ENCODE measurements around the gene CALM3. TPM values are rescaled to one million over a fixed set of nuclear protein-coding genes. Genes with fewer than 3 reads are reported as not detected.

Gene CALM3
- total and polyA plus RNA-seq, 3 experiments from 2014 or later, result 168 to 493 (median 465) TPM

- H3K9me3 Mint-ChIP-seq, result no peaks in the 10 kb centered on the region
- Histone ChIP-seq H3K4me3 (ENCODE audit: low read length) (no peak overlapping the region), H3K27ac (ENCODE audit: low read depth, low read length) (no peak overlapping the region), H3K4me1 (ENCODE audit: insufficient read depth, low read length) (peaks cover 10% of the 10 kb centered on the region), H3K27me3 (ENCODE audit: insufficient read depth, low read length, poor library complexity, severe bottlenecking) (no peaks in the 10 kb centered on the region), H3K36me3 (ENCODE audit: insufficient read depth, low read length) (no peaks in the 10 kb centered on the region), H3K9me3 (ENCODE audit: low read length) (no peaks in the 10 kb centered on the region)
- DNase-seq, result no peak
- H3K36me3 Mint-ChIP-seq, result peaks cover 0 to 4% (median 0%) of the 10 kb centered on the region in 3 donors
- H3K4me1 Mint-ChIP-seq, result peaks cover 7 to 12% (median 12%) of the 10 kb centered on the region in 3 donors
- H3K27ac Mint-ChIP-seq, result no peak overlapping the region
- peaks cover 2 to 13% of the 10 kb centered on the region in 2 donors for H3K27me3 Mint-ChIP-seq
- H3K4me3 Mint-ChIP-seq, result no peak overlapping the region
- CTCF ChIA-PET, result no interaction called here
- POLR2A ChIA-PET, result no interaction called here
Observed at GRCh38 chr19:46571495-46571894, 29.6 kb upstream of the CALM3 start.

DNA sequence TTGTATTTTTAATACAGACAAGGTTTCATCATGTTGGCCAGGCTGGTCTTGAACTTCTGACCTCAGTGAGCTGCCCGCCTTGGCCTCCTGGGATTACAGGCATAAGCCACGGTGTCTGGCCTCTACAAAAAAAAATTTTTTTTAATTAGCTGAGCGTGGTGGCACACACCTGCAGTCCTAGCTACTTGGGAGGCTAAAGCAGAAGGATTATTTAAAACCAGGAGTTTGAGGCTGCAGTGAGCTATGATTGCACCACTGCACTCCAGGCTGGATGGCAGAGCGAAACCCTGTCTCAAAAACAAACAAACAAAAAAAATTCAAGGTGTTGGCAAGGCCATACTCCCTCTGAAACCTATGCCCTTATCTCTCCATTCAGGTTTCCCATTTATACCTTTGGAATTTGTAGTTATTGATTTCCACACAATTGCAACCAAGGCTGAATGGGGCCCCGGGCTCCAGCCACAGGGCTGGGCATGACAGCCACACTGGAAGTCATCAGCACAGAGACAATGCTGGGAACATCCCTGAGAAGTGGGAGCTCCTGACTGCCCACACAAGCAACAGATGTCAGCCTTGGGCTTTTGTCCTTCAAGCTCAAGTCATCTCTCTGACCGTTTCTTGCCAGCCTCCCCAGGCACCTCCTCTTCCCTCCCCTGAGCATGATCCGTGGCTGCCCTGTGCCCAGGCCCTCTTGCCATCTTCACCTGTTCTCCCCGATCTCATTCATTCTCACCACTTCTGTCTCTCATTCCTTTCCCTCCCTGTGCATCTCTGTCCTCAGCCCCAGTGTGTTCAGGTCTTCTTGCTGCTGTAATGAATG is 27.2 kb upstream of the CALM3 start:
- peak overlapping the region in 1 of 8 donors; percentile 7 for H3K27ac Mint-ChIP-seq
- ChIA-PET POLR2A (interaction anchor here (0.5 kb wide), 1 partner anchor 12 kb away, joined by 3 read pairs; no protein-coding TSS in a partner anchor), CTCF (no interaction called here)
- no peaks in the 10 kb centered on the region for H3K9me3 Mint-ChIP-seq
- peak overlapping the region in 1 of 7 donors; percentile 1 for H3K4me3 Mint-ChIP-seq
- Histone ChIP-seq H3K9me3 (ENCODE audit: low read length) (no peaks in the 10 kb centered on the region), H3K4me3 (ENCODE audit: low read length) (no peak overlapping the region), H3K4me1 (ENCODE audit: insufficient read depth, low read length) (peaks cover 10% of the 10 kb centered on the region), H3K27me3 (ENCODE audit: insufficient read depth, low read length, poor library complexity, severe bottlenecking) (no peaks in the 10 kb centered on the region), H3K27ac (ENCODE audit: low read depth, low read length) (no peak overlapping the region), H3K36me3 (ENCODE audit: insufficient read depth, low read length) (no peaks in the 10 kb centered on the region)
- H3K27me3 Mint-ChIP-seq, result peaks cover under 1 to 13% of the 10 kb centered on the region in 2 donors
- peaks cover 0 to 2% (median 0%) of the 10 kb centered on the region in 3 donors for H3K36me3 Mint-ChIP-seq
- DNase-seq, result no peak
- peaks cover 7 to 15% (median 12%) of the 10 kb centered on the region in 3 donors for H3K4me1 Mint-ChIP-seq

DNA sequence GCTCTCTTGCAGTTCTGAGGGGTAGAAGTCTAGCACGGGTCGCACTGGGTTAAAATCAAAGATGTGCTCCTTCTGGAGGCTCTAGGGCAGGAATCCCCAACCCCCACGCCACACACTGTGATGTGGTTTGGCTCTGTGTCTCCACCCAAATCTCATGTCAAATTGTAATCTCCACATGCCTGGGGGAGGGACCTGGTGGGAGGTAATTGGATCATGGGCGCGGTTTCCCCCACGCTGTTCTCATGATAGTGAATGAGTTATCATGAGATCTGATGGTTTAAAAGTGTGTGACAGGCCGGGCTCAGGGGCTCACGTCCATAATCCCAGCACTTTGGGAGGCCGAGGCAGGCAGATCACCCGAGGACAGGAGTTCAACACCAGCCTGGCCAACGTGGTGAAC is 26.6 kb upstream of the CALM3 start:
- CTCF ChIA-PET, result no interaction called here
- no peaks in the 10 kb centered on the region for H3K36me3 ChIP-seq (ENCODE audit: insufficient read depth, low read length)
- H3K27ac ChIP-seq (ENCODE audit: low read depth, low read length), result no peak overlapping the region
- Mint-ChIP-seq H3K4me3 (peak overlapping the region in 1 of 7 donors; percentile 1), H3K36me3 (no peaks in the 10 kb centered on the region), H3K27ac (peak overlapping the region in 4 of 8 donors; percentile 4 to 69 (median 34)), H3K4me1 (peaks cover 7 to 17% (median 15%) of the 10 kb centered on the region in 3 donors), H3K9me3 (no peaks in the 10 kb centered on the region), H3K27me3 (peaks cover under 1 to 13% of the 10 kb centered on the region in 2 donors)
- no peak overlapping the region for H3K4me3 ChIP-seq (ENCODE audit: low read length)
- DNase-seq, result peak in 2 of 5 donors; percentile 3 to 49
- H3K9me3 ChIP-seq (ENCODE audit: low read length), result no peaks in the 10 kb centered on the region
- no peaks in the 10 kb centered on the region for H3K27me3 ChIP-seq (ENCODE audit: insufficient read depth, low read length, poor library complexity, severe bottlenecking)
- POLR2A ChIA-PET, result no interaction called here
- H3K4me1 ChIP-seq (ENCODE audit: insufficient read depth, low read length), result peaks cover 10% of the 10 kb centered on the region

DNA sequence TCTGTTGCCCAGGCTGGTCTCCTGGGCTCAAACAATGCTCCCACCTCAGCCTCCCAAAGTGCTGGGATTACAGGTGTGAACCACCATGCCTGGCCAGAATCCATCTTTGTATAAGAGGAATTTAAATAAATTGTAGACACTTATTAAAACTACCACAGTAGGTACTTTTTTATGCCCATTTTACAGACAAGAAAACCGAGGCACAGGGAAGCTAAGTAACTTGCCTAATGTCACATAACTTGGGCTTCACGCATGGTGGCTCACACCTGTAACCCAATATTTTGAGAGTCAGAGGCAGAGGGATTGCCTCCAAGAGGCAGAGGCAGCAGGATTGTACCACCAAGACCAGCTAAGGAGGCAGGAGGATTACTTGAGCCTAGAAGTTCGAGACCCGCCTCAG is 22.7 kb upstream of the CALM3 start:
- no peak for DNase-seq

DNA sequence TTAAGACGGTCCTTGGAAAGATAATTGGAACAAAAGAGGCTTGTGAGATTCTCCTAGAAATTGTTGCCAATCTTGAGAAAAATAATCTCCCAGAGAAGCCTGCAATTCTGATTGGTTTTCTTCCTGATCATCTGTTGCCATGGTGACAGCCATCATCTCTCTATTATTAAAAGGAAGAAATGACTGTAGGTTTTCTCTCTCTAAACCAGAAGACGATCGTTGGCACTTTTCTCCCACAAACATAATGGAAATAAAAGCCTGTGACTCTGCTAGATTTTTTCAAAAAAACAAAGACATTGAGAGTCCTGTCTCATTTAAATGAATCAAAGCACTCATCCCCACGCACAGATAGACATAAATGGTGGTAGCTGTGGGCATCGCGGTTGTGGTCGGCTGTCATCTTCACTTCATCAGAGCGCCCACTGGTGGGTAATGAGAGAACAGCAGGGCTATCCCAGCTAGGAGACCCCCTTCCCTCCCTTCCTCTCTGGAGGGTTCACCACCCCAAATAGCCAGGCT is 21.7 kb upstream of the CALM3 start:
- no peaks in the 10 kb centered on the region for H3K9me3 Mint-ChIP-seq
- H3K9me3 ChIP-seq (ENCODE audit: low read length), result no peaks in the 10 kb centered on the region
- DNase-seq, result peak; percentile 15 to 51 (median 21)
- H3K4me3 Mint-ChIP-seq, result no peak overlapping the region
- H3K27me3 ChIP-seq (ENCODE audit: insufficient read depth, low read length, poor library complexity, severe bottlenecking), result no peaks in the 10 kb centered on the region
- H3K4me1 ChIP-seq (ENCODE audit: insufficient read depth, low read length), result peaks cover 4% of the 10 kb centered on the region
- H3K27ac ChIP-seq (ENCODE audit: low read depth, low read length), result no peak overlapping the region
- peaks cover 4 to 13% (median 11%) of the 10 kb centered on the region in 3 donors for H3K4me1 Mint-ChIP-seq
- H3K36me3 Mint-ChIP-seq, result no peaks in the 10 kb centered on the region
- H3K27me3 Mint-ChIP-seq, result peaks cover 0 to 5% of the 10 kb centered on the region in 2 donors
- POLR2A ChIA-PET, result no interaction called here
- H3K4me3 ChIP-seq (ENCODE audit: low read length), result no peak overlapping the region
- H3K27ac Mint-ChIP-seq, result peak overlapping the region in 2 of 8 donors; percentile 51 to 52
- CTCF ChIA-PET, result interaction anchor here (1.1 kb wide), 1 partner anchor 41 kb away, joined by 3 read pairs; no protein-coding TSS in a partner anchor
- H3K36me3 ChIP-seq (ENCODE audit: insufficient read depth, low read length), result no peaks in the 10 kb centered on the region

More for the DNA sequence above, 22.7 kb upstream of the CALM3 start:
- Mint-ChIP-seq H3K4me3 (no peak overlapping the region), H3K36me3 (no peaks in the 10 kb centered on the region), H3K9me3 (no peaks in the 10 kb centered on the region), H3K4me1 (peaks cover 7 to 18% (median 15%) of the 10 kb centered on the region in 3 donors), H3K27ac (no peak overlapping the region), H3K27me3 (peaks cover 5% of the 10 kb centered on the region in 2 donors)
- H3K27ac ChIP-seq (ENCODE audit: low read depth, low read length), result no peak overlapping the region
- POLR2A ChIA-PET, result no interaction called here
- CTCF ChIA-PET, result interaction anchor here (1.2 kb wide), 1 partner anchor 16 kb away, joined by 3 read pairs; no protein-coding TSS in a partner anchor
- H3K9me3 ChIP-seq (ENCODE audit: low read length), result no peaks in the 10 kb centered on the region
- H3K36me3 ChIP-seq (ENCODE audit: insufficient read depth, low read length), result no peaks in the 10 kb centered on the region
- peaks cover 10% of the 10 kb centered on the region for H3K4me1 ChIP-seq (ENCODE audit: insufficient read depth, low read length)
- no peak overlapping the region for H3K4me3 ChIP-seq (ENCODE audit: low read length)
- H3K27me3 ChIP-seq (ENCODE audit: insufficient read depth, low read length, poor library complexity, severe bottlenecking), result no peaks in the 10 kb centered on the region

DNA sequence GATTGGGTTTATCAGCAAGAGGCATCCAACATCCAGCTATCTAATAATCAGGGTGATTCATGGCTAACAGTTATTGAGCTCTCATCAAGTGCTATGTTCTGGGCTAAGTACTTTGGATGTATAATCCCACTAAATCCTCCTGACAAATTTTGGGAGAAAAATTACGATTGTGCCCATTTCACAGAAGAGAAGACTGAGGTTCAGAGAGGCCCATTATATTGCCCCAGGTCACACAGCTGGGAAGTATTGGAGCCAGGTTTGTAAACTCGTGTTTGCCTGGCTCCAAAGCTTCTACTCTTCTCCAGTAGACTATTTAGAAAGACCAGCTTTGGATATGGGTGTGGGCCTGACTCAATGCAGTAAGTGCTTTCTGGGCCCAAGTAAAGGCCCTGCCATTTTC is 20.9 kb upstream of the CALM3 start:
- Histone ChIP-seq H3K9me3 (ENCODE audit: low read length) (no peaks in the 10 kb centered on the region), H3K27ac (ENCODE audit: low read depth, low read length) (no peak overlapping the region), H3K36me3 (ENCODE audit: insufficient read depth, low read length) (no peaks in the 10 kb centered on the region), H3K27me3 (ENCODE audit: insufficient read depth, low read length, poor library complexity, severe bottlenecking) (no peaks in the 10 kb centered on the region), H3K4me1 (ENCODE audit: insufficient read depth, low read length) (no peaks in the 10 kb centered on the region), H3K4me3 (ENCODE audit: low read length) (no peak overlapping the region)
- POLR2A ChIA-PET, result no interaction called here
- Mint-ChIP-seq H3K27me3 (peaks cover 0 to 5% of the 10 kb centered on the region in 2 donors), H3K27ac (no peak overlapping the region), H3K4me3 (no peak overlapping the region), H3K9me3 (no peaks in the 10 kb centered on the region), H3K36me3 (no peaks in the 10 kb centered on the region), H3K4me1 (peaks cover 0 to 9% (median 7%) of the 10 kb centered on the region in 3 donors)
- CTCF ChIA-PET, result interaction anchor here (0.6 to 1.1 kb wide), 2 partner anchors 42 to 1815 kb away, joined by 3 to 4 read pairs; no protein-coding TSS in a partner anchor
- DNase-seq, result no peak

DNA sequence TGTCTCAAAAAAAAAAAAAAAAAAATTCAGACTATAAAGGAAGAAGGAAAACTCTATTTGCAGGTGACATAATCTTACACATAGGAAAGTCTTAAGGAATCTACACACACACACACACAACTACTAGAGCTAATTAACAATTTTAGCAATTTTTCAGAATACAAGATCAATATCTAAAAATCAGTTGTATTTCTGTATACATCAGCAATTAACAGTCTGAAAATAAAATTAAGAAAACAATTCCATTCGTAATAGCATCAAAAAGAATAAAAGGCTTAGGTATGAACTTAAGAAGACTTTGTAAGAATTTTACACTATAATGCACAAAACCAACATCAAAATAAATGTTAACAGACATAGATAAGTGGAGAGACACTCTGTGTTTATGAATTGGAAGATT is 15.6 kb upstream of the CALM3 start:
- no peaks in the 10 kb centered on the region for H3K36me3 Mint-ChIP-seq
- Histone ChIP-seq H3K4me1 (ENCODE audit: insufficient read depth, low read length) (no peaks in the 10 kb centered on the region), H3K27me3 (ENCODE audit: insufficient read depth, low read length, poor library complexity, severe bottlenecking) (no peaks in the 10 kb centered on the region), H3K9me3 (ENCODE audit: low read length) (no peaks in the 10 kb centered on the region), H3K4me3 (ENCODE audit: low read length) (no peak overlapping the region), H3K36me3 (ENCODE audit: insufficient read depth, low read length) (no peaks in the 10 kb centered on the region), H3K27ac (ENCODE audit: low read depth, low read length) (no peak overlapping the region)
- ChIA-PET CTCF (no interaction called here), POLR2A (interaction anchor here (0.7 kb wide), 1 partner anchor 12 kb away, joined by 3 read pairs; no protein-coding TSS in a partner anchor)
- H3K4me3 Mint-ChIP-seq, result no peak overlapping the region
- H3K9me3 Mint-ChIP-seq, result no peaks in the 10 kb centered on the region
- no peaks in the 10 kb centered on the region for H3K4me1 Mint-ChIP-seq
- DNase-seq, result no peak
- no peak overlapping the region for H3K27ac Mint-ChIP-seq
- peaks cover 0 to 2% of the 10 kb centered on the region in 2 donors for H3K27me3 Mint-ChIP-seq

- H3K4me3 ChIP-seq (ENCODE audit: low read length), result no peak overlapping the region
- ChIA-PET CTCF (no interaction called here), POLR2A (no interaction called here)
- H3K27ac ChIP-seq (ENCODE audit: low read depth, low read length), result no peak overlapping the region
- Mint-ChIP-seq H3K4me3 (no peak overlapping the region), H3K36me3 (no peaks in the 10 kb centered on the region), H3K27me3 (peaks cover 0 to 2% of the 10 kb centered on the region in 2 donors), H3K4me1 (no peaks in the 10 kb centered on the region), H3K9me3 (no peaks in the 10 kb centered on the region), H3K27ac (no peak overlapping the region)
- H3K9me3 ChIP-seq (ENCODE audit: low read length), result no peaks in the 10 kb centered on the region
- no peaks in the 10 kb centered on the region for H3K36me3 ChIP-seq (ENCODE audit: insufficient read depth, low read length)
- no peaks in the 10 kb centered on the region for H3K27me3 ChIP-seq (ENCODE audit: insufficient read depth, low read length, poor library complexity, severe bottlenecking)
- H3K4me1 ChIP-seq (ENCODE audit: insufficient read depth, low read length), result no peaks in the 10 kb centered on the region
- DNase-seq, result no peak
Observed at GRCh38 chr19:46586294-46586693, 14.8 kb upstream of the CALM3 start.

All from CD8-positive, alpha-beta memory T cell (primary cell).